Measurements from ENCODE around the gene QRFPR. TPM values are rescaled to one million over a fixed set of nuclear protein-coding genes. Genes with fewer than 3 reads are reported as not detected.

The QRFPR gene
- total RNA-seq, 1 experiment from 2014 or later = 0.63 TPM

- Histone ChIP-seq H3K9ac (ENCODE audit: extremely low read depth, insufficient read length, low read length) (no peak overlapping the region), H3K27me3 (ENCODE audit: insufficient read depth, low read length) (peaks cover 13% of the 10 kb centered on the region; the same call in 1 of the 2 replicates), H3K14ac (ENCODE audit: insufficient read depth, low read length) (no peak overlapping the region), H3K4me1 (ENCODE audit: insufficient read depth, low read length) (no peaks in the 10 kb centered on the region), H2BK5ac (ENCODE audit: insufficient read length, low read length) (no peak overlapping the region), H2BK20ac (ENCODE audit: low read depth, low read length, poor library complexity, severe bottlenecking) (no peak overlapping the region), H3K27ac (ENCODE audit: insufficient read length, low read depth, low read length) (no peak overlapping the region), H3K4me2 (ENCODE audit: insufficient read depth, insufficient read length, low read length) (no peak overlapping the region), H3K9me3 (ENCODE audit: control insufficient read depth, low read depth, low read length) (no peaks in the 10 kb centered on the region), H3K4ac (ENCODE audit: low read depth, low read length) (no peak overlapping the region), H2BK12ac (ENCODE audit: insufficient read length, low read depth, low read length) (no peak overlapping the region), H3K23ac (ENCODE audit: insufficient read length, low read depth, low read length) (no peak overlapping the region), H3K23me2 (ENCODE audit: insufficient read length, low read depth, low read length, poor library complexity, severe bottlenecking) (peaks cover 10% of the 10 kb centered on the region), H3T11ph (ENCODE audit: low read length) (no peak overlapping the region), H2AK5ac (ENCODE audit: insufficient read length, low read length) (no peak overlapping the region), H4K20me1 (ENCODE audit: control insufficient read depth, insufficient read depth, insufficient read length) (no peaks in the 10 kb centered on the region), H2BK120ac (ENCODE audit: low read depth, low read length, poor library complexity, severe bottlenecking) (no peak overlapping the region), H3K79me2 (ENCODE audit: insufficient read depth, low read length) (no peaks in the 10 kb centered on the region), H4K91ac (ENCODE audit: insufficient read length, low read depth, low read length) (no peak overlapping the region), H2BK15ac (ENCODE audit: low read depth, low read length) (no peak overlapping the region), H4K5ac (ENCODE audit: insufficient read length, low read depth, low read length) (no peak overlapping the region), H3K56ac (ENCODE audit: insufficient read length, low read depth, low read length) (no peak overlapping the region), H2AFZ (ENCODE audit: low read length) (no peak overlapping the region), H3K18ac (ENCODE audit: insufficient read length, low read depth, low read length) (no peak overlapping the region), H3K79me1 (ENCODE audit: insufficient read depth, low read depth, low read length, poor library complexity, severe bottlenecking) (no peaks in the 10 kb centered on the region), H4K8ac (replicated peaks; ENCODE audit: insufficient read length, low read depth, low read length) (no peak overlapping the region)
- no CpG with 5 or more reads among the region's 2 CpGs for WGBS (ENCODE audit: extremely low coverage, insufficient read length, low lambda C conversion rate)
- Mint-ChIP-seq H3K4me1 (peaks cover 6 to 10% of the 10 kb centered on the region in 2 experiments), H3K36me3 (ENCODE audit: insufficient read depth in 1 of 3, low read depth in 3 of 3) (peaks cover 0 to 2% (median 0%) of the 10 kb centered on the region in 3 experiments; a peak in 1 of 7 replicates), H3K27ac (no peak overlapping the region), H3K9me3 (peaks cover 0 to 1% of the 10 kb centered on the region in 2 experiments; a peak in 1 of 5 replicates), H3K27me3 (ENCODE audit: low read depth) (peaks cover 51% of the 10 kb centered on the region), H3K4me3 (no peak overlapping the region)
- no peak for DNase-seq
- TF ChIP-seq CTCF (conservative IDR thresholded peaks at IDR 0.05) = no peak
Measured at GRCh38 chr4:121377076-121377475, 3.7 kb downstream of the QRFPR start.

Measured in H9 (cell line).